Measurements from ENCODE around the gene NOX4. TPM values are rescaled to one million over a fixed set of nuclear protein-coding genes. Genes with fewer than 3 reads are reported as not detected.

The NOX4 gene
- total RNA-seq, 2 experiments from 2014 or later, result not detected

- POLR2A ChIA-PET, result no interaction called here
- H3K4me3 Mint-ChIP-seq, result no peak overlapping the region
- DNase-seq, result no peak
- H3K27me3 Mint-ChIP-seq, result no peaks in the 10 kb centered on the region
- H3K27ac Mint-ChIP-seq, result no peak overlapping the region
- CTCF ChIA-PET, result no interaction called here
- no peaks in the 10 kb centered on the region for H3K9me3 Mint-ChIP-seq
- H3K4me1 Mint-ChIP-seq, result no peaks in the 10 kb centered on the region
- H3K36me3 Mint-ChIP-seq (ENCODE audit: low read depth), result no peaks in the 10 kb centered on the region
Measured at GRCh38 chr11:89498845-89499448, 7.8 kb upstream of the NOX4 start.

DNA sequence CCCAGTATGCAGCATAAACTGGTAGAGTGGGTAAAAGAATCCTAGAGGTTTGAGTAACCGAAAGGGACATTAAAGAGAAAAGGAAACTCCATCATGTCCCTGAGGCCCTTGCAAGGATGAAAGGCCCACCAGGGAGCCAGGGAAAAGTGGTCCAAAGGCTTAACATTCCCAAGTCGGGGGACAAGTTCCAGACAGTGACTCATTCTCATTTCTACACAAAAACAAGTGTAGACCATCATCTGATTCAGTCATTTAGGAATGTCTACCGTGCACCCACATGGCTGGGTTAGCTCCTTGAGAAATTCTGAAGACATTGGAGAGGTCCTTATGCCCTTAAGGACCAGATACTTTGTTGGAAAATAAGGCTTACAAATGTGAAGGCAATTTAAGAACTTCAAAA is 4.8 kb upstream of the NOX4 start:
- ChIA-PET POLR2A (no interaction called here), CTCF (no interaction called here)
- DNase-seq, result no peak
- H3K9me3 Mint-ChIP-seq, result no peaks in the 10 kb centered on the region
- H3K27ac Mint-ChIP-seq, result no peak overlapping the region
- no peaks in the 10 kb centered on the region for H3K36me3 Mint-ChIP-seq (ENCODE audit: low read depth)
- peaks cover 9% of the 10 kb centered on the region for H3K27me3 Mint-ChIP-seq
- H3K4me1 Mint-ChIP-seq, result no peaks in the 10 kb centered on the region
- H3K4me3 Mint-ChIP-seq, result no peak overlapping the region

DNA sequence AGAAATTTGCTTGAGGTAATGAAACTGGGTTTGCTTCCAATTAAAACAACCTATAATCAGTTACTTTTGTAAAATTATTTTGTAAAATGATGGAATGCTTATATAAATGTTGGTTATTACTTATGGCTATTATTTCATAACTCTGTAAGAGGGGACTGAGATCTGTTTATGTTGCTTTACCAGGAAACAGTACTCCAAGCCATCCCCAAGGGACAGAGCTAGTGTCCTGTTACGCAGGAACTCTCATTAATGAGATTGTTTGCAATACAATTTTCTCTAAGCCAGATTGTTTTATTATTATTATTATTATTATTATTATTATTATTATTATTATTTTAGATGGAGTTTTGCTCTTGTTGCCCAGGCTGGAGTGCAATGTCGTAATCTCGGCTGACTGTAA is 2.3 kb upstream of the NOX4 start:
- Mint-ChIP-seq H3K27ac (no peak overlapping the region), H3K36me3 (ENCODE audit: low read depth) (no peaks in the 10 kb centered on the region), H3K4me3 (no peak overlapping the region), H3K9me3 (no peaks in the 10 kb centered on the region), H3K4me1 (no peaks in the 10 kb centered on the region), H3K27me3 (peaks cover 22% of the 10 kb centered on the region)
- ChIA-PET CTCF (no interaction called here), POLR2A (no interaction called here)
- no peak for DNase-seq

DNA sequence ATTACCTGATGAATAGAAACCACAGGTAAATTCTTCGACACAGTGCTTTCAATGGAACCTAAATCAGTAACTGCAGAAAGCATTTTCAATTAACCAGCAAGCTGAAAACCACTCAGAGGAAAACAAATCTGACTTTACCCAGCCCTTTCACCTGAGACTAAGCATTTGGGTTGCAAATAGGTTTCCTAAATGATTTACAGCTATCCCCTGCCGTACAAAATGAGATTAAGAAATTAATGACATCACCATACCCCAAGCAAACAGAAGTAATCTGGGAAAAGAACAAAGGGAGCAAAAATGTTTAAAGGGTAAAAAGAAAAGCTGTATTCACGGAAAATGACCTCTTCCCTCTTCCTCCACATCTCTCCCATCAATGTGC is 584 bp downstream of the NOX4 start:
- Mint-ChIP-seq H3K36me3 (ENCODE audit: low read depth) (no peaks in the 10 kb centered on the region), H3K27ac (no peak overlapping the region), H3K9me3 (no peaks in the 10 kb centered on the region), H3K4me1 (no peaks in the 10 kb centered on the region), H3K27me3 (peaks cover 22% of the 10 kb centered on the region), H3K4me3 (no peak overlapping the region)
- CTCF ChIA-PET, result no interaction called here
- POLR2A ChIA-PET, result no interaction called here
- DNase-seq, result no peak

DNA sequence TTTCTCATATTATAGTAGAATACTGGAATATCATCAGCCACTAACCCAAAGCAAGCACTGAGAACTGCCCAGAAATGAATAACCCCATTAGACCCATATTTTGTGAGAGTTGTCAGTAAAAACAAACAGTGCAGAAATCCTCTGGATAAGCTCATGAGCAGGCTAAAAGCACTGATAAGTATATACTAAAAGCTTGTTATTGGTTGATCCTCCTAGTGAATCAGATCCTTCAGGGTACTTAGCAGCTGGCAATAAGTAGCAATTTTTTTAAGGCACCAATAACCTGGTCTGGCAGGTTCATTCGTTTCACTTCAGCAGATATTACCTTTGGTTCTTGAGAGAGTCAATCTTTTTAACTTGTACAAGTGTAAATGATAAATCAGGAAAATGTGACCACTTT is 1.2 kb downstream of the NOX4 start:
- CTCF ChIA-PET, result no interaction called here
- POLR2A ChIA-PET, result no interaction called here
- Mint-ChIP-seq H3K27ac (no peak overlapping the region), H3K4me3 (no peak overlapping the region), H3K27me3 (peaks cover 22% of the 10 kb centered on the region), H3K4me1 (no peaks in the 10 kb centered on the region), H3K36me3 (ENCODE audit: low read depth) (no peaks in the 10 kb centered on the region), H3K9me3 (no peaks in the 10 kb centered on the region)
- no peak for DNase-seq

GRCh38 chr11:89487016-89487415 is 4.2 kb downstream of the NOX4 start:
- Mint-ChIP-seq H3K4me3 (no peak overlapping the region), H3K36me3 (ENCODE audit: low read depth) (no peaks in the 10 kb centered on the region), H3K9me3 (no peaks in the 10 kb centered on the region), H3K4me1 (no peaks in the 10 kb centered on the region), H3K27ac (no peak overlapping the region), H3K27me3 (peaks cover 21% of the 10 kb centered on the region)
- ChIA-PET CTCF (no interaction called here), POLR2A (no interaction called here)
- no peak for DNase-seq

GRCh38 chr11:89484896-89485295 is 6.3 kb downstream of the NOX4 start:
- Mint-ChIP-seq H3K27me3 (peaks cover 4% of the 10 kb centered on the region), H3K9me3 (no peaks in the 10 kb centered on the region), H3K27ac (no peak overlapping the region), H3K36me3 (ENCODE audit: low read depth) (no peaks in the 10 kb centered on the region), H3K4me1 (no peaks in the 10 kb centered on the region), H3K4me3 (no peak overlapping the region)
- ChIA-PET CTCF (no interaction called here), POLR2A (no interaction called here)
- no peak for DNase-seq

DNA sequence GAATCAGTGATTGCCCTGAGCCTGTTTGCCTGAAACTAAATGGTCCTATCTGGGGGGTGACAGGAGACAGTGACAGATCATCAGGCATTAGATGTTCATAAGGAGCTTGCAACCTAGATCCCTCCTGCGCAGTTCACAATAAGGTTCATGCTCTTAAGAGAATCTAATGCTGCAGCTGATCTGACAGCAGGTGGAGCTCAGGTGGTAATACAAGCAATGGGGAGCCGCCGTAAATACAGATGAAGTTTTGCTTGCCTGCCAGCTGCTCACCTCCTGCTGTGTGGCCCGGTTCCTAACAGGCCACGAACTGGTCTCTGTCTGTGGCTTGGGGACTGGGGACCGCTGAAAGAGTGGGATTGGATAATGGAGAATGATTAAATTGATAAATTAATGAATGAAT is 14.0 kb downstream of the NOX4 start:
- H3K27me3 Mint-ChIP-seq, result no peaks in the 10 kb centered on the region
- H3K4me3 Mint-ChIP-seq, result no peak overlapping the region
- POLR2A ChIA-PET, result no interaction called here
- CTCF ChIA-PET, result no interaction called here
- no peak for DNase-seq
- no peaks in the 10 kb centered on the region for H3K4me1 Mint-ChIP-seq
- H3K9me3 Mint-ChIP-seq, result no peaks in the 10 kb centered on the region
- H3K27ac Mint-ChIP-seq, result no peak overlapping the region
- no peaks in the 10 kb centered on the region for H3K36me3 Mint-ChIP-seq (ENCODE audit: low read depth)

DNA sequence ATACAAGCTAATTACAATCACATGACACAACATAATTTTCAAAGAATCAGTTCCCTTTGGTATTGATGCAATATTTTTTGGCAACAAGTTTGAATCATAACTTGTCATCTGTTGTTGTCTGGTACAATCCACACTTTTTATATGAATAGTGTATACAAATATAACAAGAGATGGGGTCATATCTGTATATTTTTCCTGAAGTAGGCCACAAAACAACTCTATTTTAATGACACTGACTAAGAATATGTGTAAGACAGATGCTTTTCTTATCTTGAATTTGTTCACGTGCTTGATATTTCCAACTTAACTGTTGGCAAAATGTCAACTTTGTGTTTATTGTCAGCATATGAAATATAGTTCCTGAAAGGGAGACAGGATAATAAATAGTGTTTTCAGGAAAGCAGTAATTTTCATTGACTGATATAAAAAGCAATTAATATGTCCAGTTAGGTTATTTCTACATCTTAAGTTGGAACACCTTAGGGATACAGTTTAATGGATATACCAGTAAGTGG is 27.9 kb downstream of the NOX4 start:
- peaks cover 2% of the 10 kb centered on the region for H3K9me3 Mint-ChIP-seq
- ChIA-PET POLR2A (no interaction called here), CTCF (no interaction called here)
- no peak overlapping the region for H3K4me3 Mint-ChIP-seq
- no peaks in the 10 kb centered on the region for H3K36me3 Mint-ChIP-seq (ENCODE audit: low read depth)
- H3K27ac Mint-ChIP-seq, result no peak overlapping the region
- no peaks in the 10 kb centered on the region for H3K4me1 Mint-ChIP-seq
- no peaks in the 10 kb centered on the region for H3K27me3 Mint-ChIP-seq
- no peak for DNase-seq

- Mint-ChIP-seq H3K4me3 (no peak overlapping the region), H3K27ac (no peak overlapping the region), H3K36me3 (ENCODE audit: low read depth) (no peaks in the 10 kb centered on the region), H3K27me3 (no peaks in the 10 kb centered on the region), H3K9me3 (peaks cover 2% of the 10 kb centered on the region), H3K4me1 (no peaks in the 10 kb centered on the region)
- DNase-seq, result no peak
- ChIA-PET POLR2A (no interaction called here), CTCF (no interaction called here)
Measured at GRCh38 chr11:89458716-89459115, 32.5 kb downstream of the NOX4 start.

- no peak overlapping the region for H3K27ac Mint-ChIP-seq
- CTCF ChIA-PET, result no interaction called here
- no peaks in the 10 kb centered on the region for H3K36me3 Mint-ChIP-seq (ENCODE audit: low read depth)
- POLR2A ChIA-PET, result no interaction called here
- H3K27me3 Mint-ChIP-seq, result no peaks in the 10 kb centered on the region
- peaks cover 2% of the 10 kb centered on the region for H3K9me3 Mint-ChIP-seq
- H3K4me3 Mint-ChIP-seq, result no peak overlapping the region
- no peak for DNase-seq
- no peaks in the 10 kb centered on the region for H3K4me1 Mint-ChIP-seq
Measured at GRCh38 chr11:89457190-89457589, 34.0 kb downstream of the NOX4 start.

GRCh38 chr11:89456681-89457080 is 34.5 kb downstream of the NOX4 start:
- Mint-ChIP-seq H3K27ac (no peak overlapping the region), H3K27me3 (no peaks in the 10 kb centered on the region), H3K36me3 (ENCODE audit: low read depth) (no peaks in the 10 kb centered on the region), H3K4me1 (no peaks in the 10 kb centered on the region), H3K4me3 (no peak overlapping the region), H3K9me3 (peaks cover 2% of the 10 kb centered on the region)
- ChIA-PET POLR2A (no interaction called here), CTCF (no interaction called here)
- no peak for DNase-seq

- H3K27ac Mint-ChIP-seq, result no peak overlapping the region
- no peak for DNase-seq
- H3K4me1 Mint-ChIP-seq, result no peaks in the 10 kb centered on the region
- H3K9me3 Mint-ChIP-seq, result no peaks in the 10 kb centered on the region
- CTCF ChIA-PET, result no interaction called here
- H3K4me3 Mint-ChIP-seq, result no peak overlapping the region
- H3K27me3 Mint-ChIP-seq, result no peaks in the 10 kb centered on the region
- POLR2A ChIA-PET, result no interaction called here
- no peaks in the 10 kb centered on the region for H3K36me3 Mint-ChIP-seq (ENCODE audit: low read depth)
Measured at GRCh38 chr11:89452780-89453179, 38.4 kb downstream of the NOX4 start.

GRCh38 chr11:89447845-89448244 is 43.3 kb downstream of the NOX4 start:
- no peak for DNase-seq
- ChIA-PET POLR2A (no interaction called here), CTCF (no interaction called here)
- Mint-ChIP-seq H3K4me3 (no peak overlapping the region), H3K27me3 (no peaks in the 10 kb centered on the region), H3K27ac (no peak overlapping the region), H3K4me1 (no peaks in the 10 kb centered on the region), H3K9me3 (no peaks in the 10 kb centered on the region), H3K36me3 (ENCODE audit: low read depth) (no peaks in the 10 kb centered on the region)
